ENCODE data around the gene BHLHE23.

The BHLHE23 gene

DNA sequence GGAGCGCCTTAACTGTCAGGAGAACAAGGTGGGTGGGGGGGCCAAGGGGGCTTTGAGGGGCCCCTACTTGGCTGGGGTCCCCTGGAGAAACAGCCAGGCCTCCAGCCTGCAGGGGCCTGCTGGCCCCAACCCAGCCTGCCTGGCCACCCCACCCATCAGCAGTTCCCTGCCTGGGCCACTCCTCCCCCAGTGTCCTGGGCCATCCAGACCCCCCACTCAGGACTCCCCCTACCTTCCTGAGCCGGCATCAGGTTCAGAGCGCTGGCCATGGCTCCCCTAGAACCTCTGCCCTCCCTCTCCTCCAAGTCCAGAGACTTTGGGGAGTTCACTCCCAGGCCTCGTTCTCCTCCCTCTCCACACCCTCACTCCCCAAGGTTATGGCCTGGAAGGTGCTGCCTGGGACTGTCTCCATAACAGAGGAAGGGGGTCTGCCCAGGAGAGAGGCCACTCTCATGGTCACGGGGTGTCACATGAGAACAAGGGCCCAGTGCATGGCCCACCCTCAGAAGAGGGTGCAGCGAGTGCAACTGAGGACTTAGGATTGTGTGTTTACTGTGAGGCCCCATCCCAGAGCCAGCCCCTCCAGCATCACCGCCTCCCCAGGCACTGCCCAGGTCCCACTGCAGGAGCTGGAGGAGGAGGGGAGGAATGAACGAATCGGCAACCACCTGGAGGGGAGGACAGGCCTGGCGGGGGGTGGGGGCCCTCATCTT, 48.2 kb downstream of the BHLHE23 start:
- no peak for DNase-seq

DNA sequence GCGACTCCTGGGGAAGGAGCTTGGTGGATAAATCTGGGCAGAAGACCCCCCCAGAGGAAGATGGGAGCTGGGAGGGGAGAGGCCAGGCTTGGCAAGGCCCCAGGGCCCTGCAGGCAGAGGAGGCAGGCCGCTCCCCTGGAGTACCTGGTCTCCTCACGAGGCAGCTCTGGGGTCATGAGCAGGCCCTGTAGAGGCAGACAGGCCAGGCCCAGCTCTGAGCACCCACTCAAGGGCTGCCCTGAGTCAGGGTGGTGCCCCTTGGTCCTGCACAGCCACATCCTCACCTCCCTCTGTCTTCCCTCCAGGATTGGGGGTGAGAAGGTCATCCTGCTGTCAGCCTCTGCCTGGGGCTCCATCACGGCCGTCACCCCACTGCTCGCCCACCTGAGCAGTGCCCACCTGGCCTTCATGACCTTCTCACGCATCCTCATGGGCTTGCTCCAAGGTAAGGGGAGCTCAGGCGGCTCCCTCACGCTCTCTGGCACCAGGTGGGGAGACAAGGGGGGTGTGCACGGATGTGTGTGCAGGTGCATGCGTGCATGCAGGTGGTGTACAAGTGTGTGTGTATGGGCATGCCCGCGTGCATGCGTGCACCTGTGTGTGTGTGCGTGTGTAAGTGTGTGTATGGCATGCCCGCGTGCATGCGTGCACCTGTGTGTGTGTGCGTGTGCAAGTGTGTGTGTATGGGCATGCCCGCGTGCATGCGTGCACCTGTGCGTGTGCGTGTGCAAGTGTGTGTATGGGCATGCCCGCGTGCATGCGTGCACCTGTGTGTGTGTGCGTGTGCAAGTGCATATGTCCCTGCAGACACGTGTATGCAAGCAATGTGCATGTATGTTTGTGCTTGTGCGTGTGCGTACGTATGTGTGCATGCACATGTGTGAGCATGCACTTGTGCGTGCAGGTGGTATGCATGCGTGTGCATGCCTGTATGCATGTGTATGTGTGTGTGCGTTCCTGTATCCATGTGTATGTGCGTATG, 49.3 kb downstream of the BHLHE23 start:
- DNase-seq, result no peak

DNA sequence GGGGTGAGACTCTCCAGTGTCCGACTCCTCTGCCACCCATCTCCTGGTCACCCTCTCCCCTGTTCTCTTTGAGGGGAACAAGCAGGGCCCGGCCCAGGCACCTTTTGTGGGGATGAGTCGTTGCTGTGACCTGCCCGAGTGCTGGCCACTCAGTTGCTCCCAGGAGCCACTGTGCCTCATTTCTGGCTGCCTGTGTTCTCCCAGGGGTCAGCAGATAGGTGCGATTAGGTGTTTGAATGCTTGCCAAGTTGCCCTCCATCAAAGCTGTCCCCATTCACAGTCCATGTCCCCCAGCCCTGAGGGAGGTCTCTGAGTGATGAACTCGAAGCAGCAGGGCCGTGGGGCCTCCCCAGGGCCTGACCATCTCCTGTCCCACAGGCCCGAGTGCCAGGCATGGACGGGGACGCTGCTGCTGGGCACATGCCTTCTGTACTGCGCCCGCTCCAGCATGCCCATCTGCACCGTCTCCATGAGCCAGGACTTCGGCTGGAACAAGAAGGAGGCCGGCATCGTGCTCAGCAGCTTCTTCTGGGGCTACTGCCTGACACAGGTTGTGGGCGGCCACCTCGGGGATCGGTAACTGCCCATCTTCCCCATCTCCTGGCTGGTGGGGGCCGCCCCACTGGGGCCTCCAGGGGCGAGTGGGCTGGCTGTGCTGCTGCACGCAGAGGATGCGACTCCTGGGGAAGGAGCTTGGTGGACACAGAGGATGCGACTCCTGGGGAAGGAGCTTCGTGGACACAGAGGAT, 50.2 kb downstream of the BHLHE23 start:
- DNase-seq, result no peak
